GM12878 (cell line): ENCODE results near the gene EGFR. TPM values are rescaled to one million over a fixed set of nuclear protein-coding genes. Genes with fewer than 3 reads are reported as not detected.

Source experiments
- ATAC-seq: fragments of 200-7000 bp; cut with Tn5 transposase; 3 replicates; pipeline ENCODE4 v1.9.1; 2020; ENCODE audit warnings: mild to moderate bottlenecking, moderate library complexity
- BruUV-seq: library from RNA; stranded (reverse); fragments of 400-500 nt; replicated peaks from 2 replicates; lab custom pipeline; 2021; lab: Mats Ljungman, UMichigan
- CTCF ChIA-PET: fragments of 300-600 bp; sonication (Branson Sonifier 250); formaldehyde crosslinking; extraction: SDS; loops from one replicate; lab custom pipeline; 2021; ENCODE audit warnings: inconsistent platforms; lab: Yijun Ruan, JAX
- POLR2A ChIA-PET: fragments of 350-600 bp; formaldehyde crosslinking; extraction: SDS; loops from one replicate; lab custom pipeline; 2021; ENCODE audit warnings: inconsistent platforms; lab: Charles Lee
- RAD21 ChIA-PET: fragments of 300-600 bp; sonication (Branson Sonifier 250); formaldehyde crosslinking; loops from one replicate; lab custom pipeline; 2023; ENCODE audit warnings: antibody characterized with exemption; ENCODE audit not compliant: unreplicated experiment; lab: Charles Lee
- SMC1A ChIA-PET: fragments of 300-600 bp; sonication (Branson Sonifier 250); formaldehyde crosslinking; loops from one replicate; lab custom pipeline; 2023; ENCODE audit not compliant: unreplicated experiment, uncharacterized antibody; lab: Charles Lee
- DNase-seq: peaks from one replicate; pipeline ENCODE4 v3.0.0-alpha.2; 2011; ENCODE audit warnings: low read depth, low spot score
- FAIRE-seq: peaks from 3 replicates; lab custom pipeline; 2011; peaks lifted over from hg19 to GRCh38; lab: Jason Lieb, UNC
- H2AFZ ChIP-seq: 2 replicates; pipeline ENCODE4 v1.6.0; 2011; ENCODE audit warnings: low read depth, low read length, control low read depth; ENCODE audit not compliant: control insufficient read depth
- H3K27ac ChIP-seq: 2 replicates; pipeline ENCODE4 v1.5.1; 2011; ENCODE audit warnings: control low read depth; ENCODE audit not compliant: control insufficient read depth, insufficient read depth
- H3K27me3 ChIP-seq, 2 experiments: replicated peaks in 1 of 2; 2 replicates each; pipeline versions ENCODE4 v1.6.0 to v1.6.1; 2011; ENCODE audit warnings: low read length in 1 of 2; ENCODE audit not compliant: control insufficient read depth in 2 of 2, insufficient read depth in 2 of 2
- H3K36me3 ChIP-seq, 2 experiments: 2 replicates each; pipeline ENCODE4 v1.5.1; 2011; ENCODE audit warnings: low read length in 1 of 2; ENCODE audit not compliant: control insufficient read depth in 2 of 2, insufficient read depth in 2 of 2
- H3K4me1 ChIP-seq: 2 replicates; pipeline ENCODE4 v1.6.1; 2011; ENCODE audit warnings: mild to moderate bottlenecking, low read length, moderate library complexity, mixed read lengths; ENCODE audit not compliant: control insufficient read depth, insufficient read depth
- H3K4me2 ChIP-seq: 2 replicates; pipeline ENCODE4 v1.6.0; 2011; ENCODE audit warnings: control low read depth; ENCODE audit not compliant: control insufficient read depth, insufficient read depth
- H3K4me3 ChIP-seq: fragments of 200-600 bp; sonication (generic); 2 replicates; pipeline ENCODE4 v1.5.1; 2016
- H3K79me2 ChIP-seq: 2 replicates; pipeline ENCODE4 v1.6.0; 2011; ENCODE audit warnings: low read length; ENCODE audit not compliant: control insufficient read depth, insufficient read depth
- H3K9ac ChIP-seq: 2 replicates; pipeline ENCODE4 v1.8.0; 2011; ENCODE audit warnings: low read length, control low read depth, mixed read lengths; ENCODE audit not compliant: control insufficient read depth, insufficient read depth
- H3K9me3 ChIP-seq: replicated peaks from 3 replicates; pipeline ENCODE4 v1.5.1; 2011; ENCODE audit warnings: mild to moderate bottlenecking, low read length; ENCODE audit not compliant: control insufficient read depth, insufficient read depth
- H4K20me1 ChIP-seq: 2 replicates; pipeline ENCODE4 v1.6.0; 2011; ENCODE audit not compliant: control insufficient read depth, insufficient read depth
- CBX3 ChIP-seq: fragments of 200-600 bp; sonication (generic); IDR thresholded peaks from 2 replicates; pipeline ENCODE4 v1.6.1; 2016; ENCODE audit warnings: low read depth, borderline replicate concordance
- ELK1 ChIP-seq: IDR thresholded peaks from 2 replicates; pipeline ENCODE4 v1.6.1; 2012; ENCODE audit warnings: low read depth, low read length, improper control_type of control experiment
- GATAD2B ChIP-seq: fragments of 450-650 bp; conservative IDR thresholded peaks from 2 replicates; pipeline ENCODE4 v1.6.1; 2017; ENCODE audit warnings: low read depth, mild to moderate bottlenecking, moderate library complexity
- LARP7 ChIP-seq: fragments of 450-650 bp; IDR thresholded peaks from 2 replicates; pipeline ENCODE4 v1.6.1; 2017; ENCODE audit warnings: mild to moderate bottlenecking
- NKRF ChIP-seq: fragments of 450-650 bp; conservative IDR thresholded peaks from 2 replicates; pipeline ENCODE4 v1.6.1; 2017; ENCODE audit warnings: mild to moderate bottlenecking, moderate library complexity
- NR2C2 ChIP-seq: IDR thresholded peaks from 2 replicates; pipeline ENCODE4 v1.6.1; 2011; ENCODE audit warnings: borderline replicate concordance, low read depth; ENCODE audit not compliant: control insufficient read depth, insufficient read length
- REST ChIP-seq: IDR thresholded peaks from 2 replicates; pipeline ENCODE4 v1.6.1; 2012; ENCODE audit warnings: mild to moderate bottlenecking, low read depth, low read length
- SPI1 ChIP-seq: IDR thresholded peaks from 2 replicates; pipeline ENCODE4 v1.6.1; 2011; ENCODE audit warnings: low read depth, mild to moderate bottlenecking, low read length, moderate library complexity, borderline replicate concordance; ENCODE audit not compliant: insufficient read depth
- TAF1 ChIP-seq: IDR thresholded peaks from 2 replicates; pipeline ENCODE4 v1.6.1; 2011; ENCODE audit warnings: mild to moderate bottlenecking, low read depth, low read length, borderline replicate concordance
- TBL1XR1 ChIP-seq: IDR thresholded peaks from 2 replicates; pipeline ENCODE4 v1.6.1; 2012; ENCODE audit warnings: low read depth, low read length, improper control_type of control experiment
- TCF3 ChIP-seq: IDR thresholded peaks from 2 replicates; pipeline ENCODE4 v1.6.1; 2012; ENCODE audit warnings: low read depth, mild to moderate bottlenecking, low read length, borderline replicate concordance; ENCODE audit not compliant: insufficient read depth
- ZNF687 ChIP-seq: fragments of 450-650 bp; IDR thresholded peaks from 2 replicates; pipeline ENCODE4 v1.6.1; 2017; ENCODE audit warnings: mild to moderate bottlenecking, moderate library complexity
- WGBS: methylation state at CpG from one replicate; pipeline ENCODE4 v1.1.6; 2016; ENCODE audit warnings: low lambda C conversion rate; ENCODE audit not compliant: insufficient replicate concordance, insufficient coverage; ENCODE audit errors: missing lambda C conversion rate; 5-methylcytosine and 5-hydroxymethylcytosine counted together
- in situ Hi-C: fragments of 300-500 bp; cut with MboI; formaldehyde crosslinking; loops from 9 replicates; pipeline ENCODE4 v1.14.3; 2018; ENCODE audit warnings: mixed read lengths
- intact Hi-C: fragments of 100-400 bp; cut with micrococcal nuclease; formaldehyde crosslinking; loops from one replicate; pipeline ENCODE4 v1.14.2; 2022; ENCODE audit not compliant: unreplicated experiment
- polyA plus RNA-seq, 11 experiments: library from polyadenylated mRNA; depleted of rRNA in 4 of 11; unstranded in 6 of 11; stranded (reverse) in 5 of 11; fragments of >200 nt; fragmentation: Nextera tagmentation in 4 of 11; fragmentation: Illumina TruSeq in 1 of 11; extraction: Ambion mirVana in 4 of 11; extraction: Trizol in 1 of 11; gene quantifications; 1 replicate in 1 of 11; 2 replicates in 10 of 11; pipeline versions ENCODE4 v1.2.1 to v1.2.3, GENCODE V29; 2011 to 2016; ENCODE audit warnings: inconsistent platforms in 2 of 11, missing spikeins in 2 of 11, low read depth in 1 of 11
- total RNA-seq, 4 experiments: library from RNA; depleted of rRNA in 3 of 4; stranded (reverse); fragments of >200 nt in 3 of 4; fragmentation: Illumina TruSeq in 1 of 4; extraction: Trizol in 1 of 4; gene quantifications; 2 replicates each; pipeline versions ENCODE4 v1.2.1 to v1.2.3, GENCODE V29; 2013 to 2021

EGFR gene
- total and polyA plus RNA-seq, 10 of the 15 experiments (the other 5 are each of a cell fraction or from before 2014, with no cell fraction given), result 0.01 to 0.31 TPM; not detected in 8

- Histone ChIP-seq H3K36me3 (no peaks in the 10 kb centered on the region), H3K79me2 (no peaks in the 10 kb centered on the region), H4K20me1 (no peaks in the 10 kb centered on the region), H3K9ac (no peak overlapping the region), H3K9me3 (no peaks in the 10 kb centered on the region), H3K4me3 (no peak overlapping the region), H3K27me3 (peaks cover 0 to 3% of the 10 kb centered on the region in 2 experiments; a peak in 1 of 4 replicates), H3K4me2 (no peak overlapping the region), H2AFZ (no peak overlapping the region), H3K27ac (no peak overlapping the region), H3K4me1 (peaks cover under 1% of the 10 kb centered on the region)
- BruUV-seq, result no TSS peak
- CTCF ChIA-PET, result interaction anchor here (1.1 to 1.9 kb wide), 2 partner anchors 13 to 16 kb away, joined by 3 to 6 read pairs; no protein-coding TSS in a partner anchor
- DNase-seq (no peak), ATAC-seq (no peak), FAIRE-seq (no peak)
- SMC1A ChIA-PET, result interaction anchor here (1.0 to 1.6 kb wide), 3 partner anchors 17 to 357 kb away, joined by 3 to 4 read pairs (median 3); no protein-coding TSS in a partner anchor
- intact Hi-C loops (no loop called here), in situ Hi-C loops (no loop called here)
- WGBS, result 45% methylated on average over 4 of the region's 4 CpGs
- POLR2A ChIA-PET, result interaction anchor here (1.0 kb wide), 1 partner anchor 15 kb away, joined by 3 read pairs; no protein-coding TSS in a partner anchor
- RAD21 ChIA-PET, result interaction anchor here (0.6 to 1.0 kb wide), 2 partner anchors 12 to 54 kb away, joined by 3 to 5 read pairs; no protein-coding TSS in a partner anchor
- no peak for TF ChIP-seq ELK1
- TF ChIP-seq GATAD2B, result no peak
- no peak for TF ChIP-seq ZNF687
- no peak for TF ChIP-seq LARP7
- no peak for TF ChIP-seq TAF1
- TF ChIP-seq SPI1, result no peak
- no peak for TF ChIP-seq NKRF
- no peak for TF ChIP-seq REST
- TF ChIP-seq NR2C2, result no peak
- TF ChIP-seq TCF3, result no peak
- TF ChIP-seq CBX3, result no peak
- no peak for TF ChIP-seq TBL1XR1
Measured at GRCh38 chr7:55145606-55146005, 126.8 kb downstream of the EGFR start.
